HL-60 (cell line): ENCODE data around the gene IGF2R.

ENCODE experiments used
- GABPA ChIP-seq: IDR thresholded peaks from 2 replicates; pipeline ENCODE4 v1.6.1; 2012; ENCODE audit warnings: low read depth
- POLR2AphosphoS5 ChIP-seq: IDR thresholded peaks from 2 replicates; pipeline ENCODE4 v1.6.1; 2012; ENCODE audit warnings: low read depth
- REST ChIP-seq: IDR thresholded peaks from 2 replicates; pipeline ENCODE4 v1.6.1; 2012; ENCODE audit warnings: low read depth; ENCODE audit not compliant: insufficient replicate concordance
- SPI1 ChIP-seq: IDR thresholded peaks from 2 replicates; pipeline ENCODE4 v1.6.1; 2012; ENCODE audit warnings: low read depth, mild to moderate bottlenecking, borderline replicate concordance
- TF ChIP-seq, protein P1 (sequence below): IDR thresholded peaks from one replicate; pipeline ENCODE4 v1.5.1; 2011; ENCODE audit warnings: low read length, control low read depth, inconsistent platforms; ENCODE audit not compliant: insufficient read depth

DNA sequence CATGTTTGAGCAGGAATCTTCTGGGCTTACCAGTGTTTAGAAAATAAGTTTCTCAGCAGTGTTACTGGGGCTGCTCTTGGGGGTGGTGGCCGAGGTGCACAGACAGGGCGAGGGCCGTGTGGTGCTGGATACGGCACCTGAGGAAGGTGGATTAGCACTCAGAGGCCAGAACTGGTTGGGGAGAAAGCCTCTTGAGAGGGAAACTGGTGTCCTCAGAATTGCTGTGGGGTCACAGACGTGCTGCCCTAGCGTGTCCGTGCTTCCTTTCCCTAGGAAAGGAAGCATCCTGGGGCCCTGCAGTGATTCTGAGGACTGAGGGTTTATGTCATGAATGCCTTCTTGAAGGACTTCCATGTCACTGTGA lies 120.6 kb downstream of the IGF2R start:
- TF ChIP-seq, protein P1, sequence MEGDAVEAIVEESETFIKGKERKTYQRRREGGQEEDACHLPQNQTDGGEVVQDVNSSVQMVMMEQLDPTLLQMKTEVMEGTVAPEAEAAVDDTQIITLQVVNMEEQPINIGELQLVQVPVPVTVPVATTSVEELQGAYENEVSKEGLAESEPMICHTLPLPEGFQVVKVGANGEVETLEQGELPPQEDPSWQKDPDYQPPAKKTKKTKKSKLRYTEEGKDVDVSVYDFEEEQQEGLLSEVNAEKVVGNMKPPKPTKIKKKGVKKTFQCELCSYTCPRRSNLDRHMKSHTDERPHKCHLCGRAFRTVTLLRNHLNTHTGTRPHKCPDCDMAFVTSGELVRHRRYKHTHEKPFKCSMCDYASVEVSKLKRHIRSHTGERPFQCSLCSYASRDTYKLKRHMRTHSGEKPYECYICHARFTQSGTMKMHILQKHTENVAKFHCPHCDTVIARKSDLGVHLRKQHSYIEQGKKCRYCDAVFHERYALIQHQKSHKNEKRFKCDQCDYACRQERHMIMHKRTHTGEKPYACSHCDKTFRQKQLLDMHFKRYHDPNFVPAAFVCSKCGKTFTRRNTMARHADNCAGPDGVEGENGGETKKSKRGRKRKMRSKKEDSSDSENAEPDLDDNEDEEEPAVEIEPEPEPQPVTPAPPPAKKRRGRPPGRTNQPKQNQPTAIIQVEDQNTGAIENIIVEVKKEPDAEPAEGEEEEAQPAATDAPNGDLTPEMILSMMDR, result no peak
- TF ChIP-seq POLR2AphosphoS5 (no peak), REST (no peak), GABPA (no peak), SPI1 (no peak)
